Choroid plexus epithelial cell (primary cell): Measurements from ENCODE around the gene RCL1.

Source experiments
- DNase-seq: peaks from one replicate; pipeline ENCODE4 v3.0.0-alpha.2; 2010; ENCODE audit warnings: low read depth
- H3K4me3 ChIP-seq: 2 replicates; pipeline ENCODE4 v1.5.1; 2011; ENCODE audit warnings: low read depth, mild to moderate bottlenecking, control low read depth, low read length, moderate library complexity
- TF ChIP-seq, protein P1 (sequence below): conservative IDR thresholded peaks from 2 replicates; pipeline ENCODE4 v1.5.1; 2011; ENCODE audit warnings: low read depth, mild to moderate bottlenecking, control low read depth, inconsistent platforms, low read length, moderate library complexity

RCL1 gene

DNA sequence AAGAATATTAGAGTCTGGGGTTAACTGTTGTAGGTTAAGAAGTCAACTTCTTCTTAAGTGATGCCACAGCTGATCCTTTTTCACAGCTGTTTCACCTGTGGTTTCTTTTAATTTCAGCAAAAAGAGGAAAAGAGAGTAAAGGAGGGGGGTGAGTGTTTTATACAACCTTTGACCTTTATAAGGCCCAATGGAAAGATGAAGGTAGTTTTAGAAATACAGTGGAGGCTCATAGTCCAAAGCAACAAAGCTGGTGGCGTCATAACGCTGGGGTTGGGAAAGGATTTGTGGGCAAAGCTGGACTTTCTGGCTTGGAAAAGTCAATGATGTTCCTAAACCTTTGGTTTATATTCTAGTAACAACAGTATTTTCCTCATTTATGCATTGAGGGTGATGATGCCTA lies 49.5 kb downstream of the RCL1 start:
- TF ChIP-seq, protein P1, sequence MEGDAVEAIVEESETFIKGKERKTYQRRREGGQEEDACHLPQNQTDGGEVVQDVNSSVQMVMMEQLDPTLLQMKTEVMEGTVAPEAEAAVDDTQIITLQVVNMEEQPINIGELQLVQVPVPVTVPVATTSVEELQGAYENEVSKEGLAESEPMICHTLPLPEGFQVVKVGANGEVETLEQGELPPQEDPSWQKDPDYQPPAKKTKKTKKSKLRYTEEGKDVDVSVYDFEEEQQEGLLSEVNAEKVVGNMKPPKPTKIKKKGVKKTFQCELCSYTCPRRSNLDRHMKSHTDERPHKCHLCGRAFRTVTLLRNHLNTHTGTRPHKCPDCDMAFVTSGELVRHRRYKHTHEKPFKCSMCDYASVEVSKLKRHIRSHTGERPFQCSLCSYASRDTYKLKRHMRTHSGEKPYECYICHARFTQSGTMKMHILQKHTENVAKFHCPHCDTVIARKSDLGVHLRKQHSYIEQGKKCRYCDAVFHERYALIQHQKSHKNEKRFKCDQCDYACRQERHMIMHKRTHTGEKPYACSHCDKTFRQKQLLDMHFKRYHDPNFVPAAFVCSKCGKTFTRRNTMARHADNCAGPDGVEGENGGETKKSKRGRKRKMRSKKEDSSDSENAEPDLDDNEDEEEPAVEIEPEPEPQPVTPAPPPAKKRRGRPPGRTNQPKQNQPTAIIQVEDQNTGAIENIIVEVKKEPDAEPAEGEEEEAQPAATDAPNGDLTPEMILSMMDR = no peak
- no peak overlapping the region for H3K4me3 ChIP-seq
- no peak for DNase-seq

DNA sequence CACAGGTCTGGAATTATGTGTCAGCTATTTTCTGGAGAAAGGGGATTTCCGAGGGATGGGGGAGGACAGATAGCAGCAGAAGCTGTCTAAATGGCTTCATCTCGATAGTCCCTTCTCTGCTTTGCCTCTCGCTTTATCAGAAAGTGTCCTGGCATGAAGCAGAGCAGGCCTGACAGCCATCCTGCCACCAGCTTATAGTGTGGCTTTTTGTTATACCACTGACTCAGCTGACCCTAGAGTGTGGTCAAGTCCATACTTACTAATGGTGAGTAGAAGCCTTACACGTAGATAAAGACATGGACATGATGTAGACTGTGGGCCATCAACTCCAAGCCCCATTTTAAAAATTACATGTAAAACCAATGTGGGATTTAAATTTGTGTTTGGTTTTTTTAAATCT lies 50.0 kb downstream of the RCL1 start:
- no peak for DNase-seq
- no peak overlapping the region for H3K4me3 ChIP-seq
- TF ChIP-seq, protein P1 = no peak

DNA sequence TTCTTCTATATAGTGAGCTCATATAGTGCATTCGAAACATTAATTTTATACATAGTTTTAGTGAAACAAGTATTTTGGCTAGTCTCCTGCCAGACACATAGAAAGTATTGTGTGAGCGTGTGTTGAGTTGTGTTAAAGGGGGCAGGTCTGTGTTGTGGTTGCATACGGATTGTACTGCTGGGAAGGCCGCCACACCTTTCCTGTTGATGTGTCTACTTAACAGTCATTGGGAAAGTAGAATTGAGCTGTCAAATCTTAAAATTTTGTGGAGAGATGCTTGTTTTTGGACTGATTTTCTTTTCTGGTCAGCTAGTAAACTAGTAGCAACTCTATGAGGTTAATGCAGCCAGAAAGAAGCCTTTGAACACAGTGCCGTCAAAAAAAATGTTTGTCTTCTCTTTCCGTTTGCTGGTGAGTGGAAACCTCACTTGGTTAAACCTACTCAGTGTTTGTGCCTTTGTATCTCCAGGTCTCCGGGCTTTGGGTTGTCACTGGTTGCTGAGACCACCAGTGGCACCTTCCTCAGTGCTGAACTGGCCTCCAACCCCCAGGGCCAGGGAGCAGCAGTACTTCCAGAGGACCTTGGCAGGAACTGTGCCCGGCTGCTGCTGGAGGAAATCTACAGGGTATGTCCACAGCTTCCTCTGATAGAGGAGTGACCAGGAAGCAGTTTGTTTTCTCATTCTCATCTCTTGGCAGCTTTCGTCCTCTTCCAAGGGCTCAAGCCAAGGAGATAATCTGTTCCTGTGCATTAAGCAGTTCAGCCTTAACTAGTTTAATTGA lies 51.5 kb downstream of the RCL1 start:
- DNase-seq = no peak
- no peak overlapping the region for H3K4me3 ChIP-seq

DNA sequence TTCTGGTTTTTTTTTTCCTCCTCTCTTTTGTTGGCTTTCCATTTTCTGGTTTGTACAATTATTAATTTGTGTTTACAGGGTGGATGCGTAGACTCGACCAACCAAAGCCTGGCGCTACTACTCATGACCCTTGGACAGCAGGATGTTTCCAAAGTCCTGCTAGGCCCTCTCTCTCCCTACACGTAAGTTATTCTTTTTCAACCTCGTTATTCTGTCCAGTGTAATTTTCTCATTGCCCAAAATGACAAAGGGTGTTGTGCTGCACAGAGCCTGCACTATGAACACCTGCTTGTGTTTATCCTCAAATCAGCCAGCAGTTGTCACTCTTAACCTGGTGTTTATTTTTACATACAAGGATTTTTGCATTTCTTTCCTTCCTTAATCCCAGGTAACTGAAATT lies 56.6 kb downstream of the RCL1 start:
- DNase-seq = no peak
- H3K4me3 ChIP-seq = no peak overlapping the region
- TF ChIP-seq, protein P1 = no peak

More for the DNA sequence above, 51.5 kb downstream of the RCL1 start:
- TF ChIP-seq, protein P1 = no peak

DNA sequence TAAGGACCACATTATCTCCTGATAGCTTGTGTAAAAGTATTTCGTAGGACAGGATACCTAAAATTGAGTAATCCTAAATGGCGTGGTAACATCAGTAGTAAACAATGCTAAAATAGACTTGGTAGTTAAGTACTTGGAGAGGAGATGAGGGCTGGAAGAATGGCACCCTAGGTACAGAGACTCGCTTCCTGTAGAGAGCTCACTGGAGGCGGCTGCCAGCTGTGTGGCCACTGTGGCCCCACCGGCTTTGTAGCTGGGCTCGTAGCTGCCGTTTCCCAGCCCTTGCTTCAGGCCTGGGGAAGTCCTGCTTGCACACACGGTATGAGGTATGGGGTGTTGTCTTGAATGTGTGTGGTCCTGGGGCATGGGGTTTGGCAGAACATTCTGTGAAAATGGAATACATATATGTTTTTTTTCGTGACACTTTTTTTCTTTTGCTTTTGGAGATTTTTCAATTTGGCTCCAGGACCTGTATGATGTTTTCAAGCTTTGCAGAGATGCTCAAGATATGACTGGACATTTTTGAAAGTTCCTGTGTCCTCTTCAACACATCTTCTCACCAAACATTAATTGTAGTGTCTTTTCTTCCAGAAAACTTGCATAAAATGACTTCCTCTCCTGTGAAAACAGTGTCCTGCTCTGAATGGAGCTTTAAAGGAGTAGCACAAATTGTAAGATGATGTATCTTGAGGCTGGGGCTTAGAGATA lies 58.0 kb downstream of the RCL1 start:
- TF ChIP-seq, protein P1 = no peak
- DNase-seq = peak; percentile 64
- H3K4me3 ChIP-seq = no peak overlapping the region

DNA sequence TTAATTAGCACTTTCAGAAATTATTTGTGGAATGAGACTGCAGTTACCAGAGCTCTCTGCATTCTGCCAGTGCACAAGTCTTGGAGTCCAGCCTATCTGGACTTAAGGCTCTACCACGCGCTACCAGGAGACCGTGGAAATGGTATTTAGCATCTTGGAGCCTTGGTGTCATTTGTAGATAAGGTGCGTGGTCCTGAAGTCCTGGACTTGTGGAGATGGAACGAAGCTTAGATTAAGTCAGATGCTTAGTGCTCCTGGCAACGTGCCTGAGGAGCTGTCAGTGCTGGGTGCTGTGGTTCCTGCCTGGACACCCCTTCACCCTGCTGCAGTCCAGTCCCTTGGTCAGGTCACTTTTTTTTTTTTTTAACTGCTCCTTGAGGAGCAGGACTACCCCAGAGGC lies 59.7 kb downstream of the RCL1 start:
- TF ChIP-seq, protein P1 = no peak
- no peak overlapping the region for H3K4me3 ChIP-seq
- no peak for DNase-seq

DNA sequence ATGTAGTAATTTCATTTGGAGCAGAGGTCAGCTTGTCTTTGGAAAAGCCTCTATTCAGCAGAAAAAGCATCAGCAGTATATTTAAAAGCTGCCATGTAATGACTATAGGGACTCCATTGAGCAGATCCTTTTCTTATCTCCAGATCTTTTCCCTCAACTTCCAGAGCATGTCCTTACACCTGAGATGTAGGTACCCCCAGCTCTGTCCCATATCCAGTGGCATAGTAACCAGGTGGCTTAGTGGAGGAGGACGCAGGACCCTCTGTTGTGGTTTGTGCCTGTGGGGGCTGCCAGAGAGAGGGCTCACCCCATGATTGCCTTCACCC lies 61.5 kb downstream of the RCL1 start:
- peak; percentile 17 for DNase-seq
- TF ChIP-seq, protein P1 = no peak
- H3K4me3 ChIP-seq = no peak overlapping the region
